ENCODE data around the gene ZNF844. TPM values are rescaled to one million over a fixed set of nuclear protein-coding genes. Genes with fewer than 3 reads are reported as not detected.
"Not testable (repeated sequence)": the region's sequence is repeated elsewhere in the genome, so short reads cannot be mapped to it uniquely, and the experiment has no call there.

ZNF844 gene
- total RNA-seq, 1 donor from 2014 or later, result 0.86 TPM

- H3K4me3 ChIP-seq (ENCODE audit: low read depth, low read length), result peak overlapping the region; percentile 59
- TF ChIP-seq CTCF (conservative IDR thresholded peaks at IDR 0.05; ENCODE audit: low read depth, low read length), result no peak
- DNase-seq (ENCODE audit: low read depth), result no peak
These were observed 28.4 kb downstream of the ZNF844 start for GRCh38 chr19:12092956-12093355.

GRCh38 chr19:12093777-12094176 is 29.2 kb downstream of the ZNF844 start:
- TF ChIP-seq CTCF (conservative IDR thresholded peaks at IDR 0.05; ENCODE audit: low read depth, low read length), result no peak
- DNase-seq (ENCODE audit: low read depth), result no peak
- H3K4me3 ChIP-seq (ENCODE audit: low read depth, low read length), result no peak overlapping the region

DNA sequence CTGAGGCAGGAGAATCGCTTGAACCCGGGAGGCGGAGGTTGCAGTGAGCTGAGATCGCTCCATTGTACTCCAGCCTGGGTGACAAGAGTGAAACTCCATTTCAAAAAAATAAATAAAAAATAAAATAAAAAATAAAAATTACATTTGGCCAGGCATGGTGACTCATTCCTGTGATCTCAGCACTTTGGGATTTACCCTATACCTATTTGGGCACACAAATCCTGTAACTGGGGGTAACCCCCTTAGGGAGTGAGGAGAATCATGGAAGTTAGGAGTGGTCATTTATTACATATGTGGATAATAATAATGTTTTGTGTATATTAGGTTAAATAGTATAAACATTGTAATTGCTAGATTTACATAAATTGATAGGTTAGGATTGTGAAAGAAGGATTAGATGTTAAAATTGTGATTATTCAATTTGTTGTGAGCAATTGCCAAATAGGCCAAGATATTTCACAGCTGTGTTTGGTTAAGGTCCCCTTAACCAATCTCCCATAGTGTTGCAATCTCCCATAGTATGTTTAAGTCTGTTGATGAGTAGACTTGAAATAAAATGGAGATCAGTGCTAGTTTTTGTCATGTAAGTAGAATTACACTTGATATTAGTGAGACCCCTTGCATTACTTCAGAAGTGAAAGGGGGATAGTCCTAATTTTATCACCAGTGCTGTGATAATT is 30.7 kb downstream of the ZNF844 start:
- DNase-seq (ENCODE audit: low read depth), result no peak
- no peak for TF ChIP-seq CTCF (conservative IDR thresholded peaks at IDR 0.05; ENCODE audit: low read depth, low read length)
- H3K4me3 ChIP-seq (ENCODE audit: low read depth, low read length), result no peak overlapping the region

DNA sequence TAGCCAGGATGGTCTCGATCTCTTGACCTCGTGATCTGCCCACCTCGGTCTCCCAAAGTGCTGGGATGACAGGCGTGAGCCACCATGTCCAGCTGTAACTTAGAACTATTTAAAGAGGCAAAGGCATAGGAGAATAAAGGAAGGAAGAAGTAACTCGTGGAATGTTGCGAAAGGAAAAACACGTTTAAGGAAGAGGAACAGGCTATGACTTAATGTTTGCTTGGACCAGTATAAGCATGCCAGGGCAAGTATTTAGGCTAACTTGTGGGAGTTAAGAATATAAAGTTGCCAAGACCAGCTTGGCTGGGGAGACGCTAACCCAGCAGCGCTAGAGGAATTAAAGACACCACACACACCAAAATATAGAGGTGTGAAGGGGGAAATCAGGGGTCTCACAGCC is 33.5 kb downstream of the ZNF844 start:
- no peak overlapping the region for H3K4me3 ChIP-seq (ENCODE audit: low read depth, low read length)
- DNase-seq (ENCODE audit: low read depth), result no peak
- no peak for TF ChIP-seq CTCF (conservative IDR thresholded peaks at IDR 0.05; ENCODE audit: low read depth, low read length)

- H3K4me3 ChIP-seq (ENCODE audit: low read depth, low read length); DNase-seq (ENCODE audit: low read depth): not testable (repeated sequence)
These were observed 39.4 kb downstream of the ZNF844 start for GRCh38 chr19:12103909-12104308.

DNA sequence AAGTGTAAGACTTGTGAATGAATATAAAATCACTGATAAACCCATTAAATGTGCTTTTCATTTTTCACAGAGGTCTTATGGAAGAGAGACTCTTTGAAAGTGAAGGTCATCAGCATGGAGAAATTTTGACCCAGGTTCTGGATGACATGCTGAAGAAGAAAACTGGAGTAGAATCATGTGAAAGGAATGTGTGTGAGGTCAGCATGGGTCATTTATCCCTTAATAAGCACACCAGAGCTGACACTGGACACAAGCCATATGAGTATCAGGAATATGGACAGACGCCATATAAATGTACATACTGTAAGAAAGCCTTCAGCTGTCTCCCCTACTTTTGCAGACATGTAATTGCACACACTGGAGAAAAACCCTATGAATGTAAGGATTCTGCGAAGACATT is 46.6 kb downstream of the ZNF844 start:
- DNase-seq (ENCODE audit: low read depth), result no peak
- TF ChIP-seq CTCF (conservative IDR thresholded peaks at IDR 0.05; ENCODE audit: low read depth, low read length), result no peak
- H3K4me3 ChIP-seq (ENCODE audit: low read depth, low read length), result no peak overlapping the region

DNA sequence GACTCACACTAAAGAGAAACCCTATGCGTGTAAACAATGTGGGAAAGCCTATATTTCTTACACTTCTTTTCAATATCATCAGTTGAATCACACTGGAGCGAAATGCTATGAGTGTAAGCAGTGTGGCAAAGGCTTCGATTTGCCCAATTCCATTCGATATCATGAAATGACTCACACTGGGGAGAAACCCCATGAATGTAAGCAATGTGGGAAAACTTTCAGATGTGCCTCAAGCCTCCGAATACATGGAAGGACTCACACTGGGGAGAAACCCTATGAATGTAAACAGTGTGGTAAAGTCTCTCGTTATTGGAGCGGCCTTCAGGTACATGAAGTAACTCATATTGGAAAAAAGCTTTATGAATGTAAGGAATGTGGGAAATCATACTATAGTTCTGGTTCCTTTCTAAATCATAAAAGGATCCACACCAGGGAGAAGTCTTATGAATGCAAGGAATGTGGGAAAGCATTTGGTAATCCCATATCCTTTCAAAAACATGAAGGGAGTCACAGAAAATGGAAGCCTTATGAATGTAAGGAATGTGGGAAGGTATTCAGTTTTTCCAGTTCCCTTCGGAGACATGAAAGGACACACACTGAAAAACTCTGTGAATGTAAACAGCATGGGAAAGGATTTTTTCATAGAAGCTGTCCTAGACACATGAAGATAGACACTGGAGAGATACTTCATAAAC is 47.6 kb downstream of the ZNF844 start:
- H3K4me3 ChIP-seq (ENCODE audit: low read depth, low read length), result no peak overlapping the region
- no peak for DNase-seq (ENCODE audit: low read depth)
- TF ChIP-seq CTCF (conservative IDR thresholded peaks at IDR 0.05; ENCODE audit: low read depth, low read length), result no peak
